IMR-90 (cell line): ENCODE measurements around the gene IRF2.

ENCODE experiments used
- BHLHE40 ChIP-seq: fragments of 150-350 bp; IDR thresholded peaks from 2 replicates; pipeline ENCODE4 v1.6.1; 2016; ENCODE audit warnings: mild to moderate bottlenecking, low read depth, low read length
- FOS ChIP-seq: fragments of 150-350 bp; IDR thresholded peaks from 2 replicates; pipeline ENCODE4 v1.6.1; 2016; ENCODE audit warnings: low read depth, low read length
- MAFK ChIP-seq: IDR thresholded peaks from 2 replicates; pipeline ENCODE4 v1.6.1; 2012; ENCODE audit warnings: low read depth, low read length, improper control_type of control experiment
- POLR2A ChIP-seq: IDR thresholded peaks from 2 replicates; pipeline ENCODE4 v1.6.1; 2012; ENCODE audit warnings: mild to moderate bottlenecking, low read depth, low read length
- RFX5 ChIP-seq: IDR thresholded peaks from 2 replicates; pipeline ENCODE4 v1.8.0; 2012; ENCODE audit warnings: low read depth, mild to moderate bottlenecking, low read length, moderate library complexity
- SMC3 ChIP-seq: fragments of 150-350 bp; IDR thresholded peaks from 2 replicates; pipeline ENCODE4 v1.6.1; 2016; ENCODE audit warnings: low read depth, mild to moderate bottlenecking, antibody characterized with exemption, low read length, moderate library complexity
- TF ChIP-seq, protein P1 (sequence below): conservative IDR thresholded peaks from 2 replicates; pipeline ENCODE4 v1.5.1; 2012; ENCODE audit warnings: mild to moderate bottlenecking, low read depth, low read length, improper control_type of control experiment

DNA sequence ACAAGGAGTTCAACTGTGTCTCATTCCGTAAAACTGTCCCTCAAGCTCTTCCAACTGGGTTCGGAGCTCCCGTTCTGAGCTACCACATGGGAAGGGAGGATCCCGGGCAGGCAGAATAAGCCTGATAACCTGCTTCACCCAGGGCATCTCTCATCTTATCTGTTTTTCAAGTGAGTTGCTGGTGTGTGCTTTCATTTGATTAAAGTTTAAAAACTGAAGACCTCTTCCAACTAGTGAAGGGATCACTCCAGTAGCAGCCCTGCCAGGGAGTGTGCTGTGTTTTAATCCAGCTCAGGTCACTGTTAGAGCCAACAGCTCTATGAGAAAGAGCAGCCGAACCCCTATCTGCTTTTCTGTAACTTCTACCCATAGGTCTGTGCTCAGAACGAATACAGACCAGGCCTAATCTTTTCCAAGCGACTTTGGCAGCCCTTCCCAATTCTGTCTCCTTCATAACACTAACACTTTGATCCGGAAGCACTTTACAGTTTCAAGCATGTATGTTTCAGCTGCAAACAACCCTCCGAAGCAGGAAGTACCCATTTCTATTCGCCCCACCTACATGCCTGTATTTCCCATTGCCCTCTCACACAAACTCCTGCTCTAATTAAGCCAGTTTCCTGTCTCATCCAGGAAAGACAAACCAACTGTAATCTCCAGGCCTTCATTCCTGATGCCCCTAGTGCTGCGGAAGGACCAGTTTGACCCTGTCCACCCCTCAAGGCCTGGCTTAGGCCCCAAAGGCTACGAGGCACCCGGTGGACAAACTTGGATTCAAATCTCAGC, 60.9 kb downstream of the IRF2 start:
- TF ChIP-seq POLR2A (no peak), MAFK (no peak), BHLHE40 (no peak), FOS (no peak), RFX5 (no peak), SMC3 (no peak)
- TF ChIP-seq, protein P1, sequence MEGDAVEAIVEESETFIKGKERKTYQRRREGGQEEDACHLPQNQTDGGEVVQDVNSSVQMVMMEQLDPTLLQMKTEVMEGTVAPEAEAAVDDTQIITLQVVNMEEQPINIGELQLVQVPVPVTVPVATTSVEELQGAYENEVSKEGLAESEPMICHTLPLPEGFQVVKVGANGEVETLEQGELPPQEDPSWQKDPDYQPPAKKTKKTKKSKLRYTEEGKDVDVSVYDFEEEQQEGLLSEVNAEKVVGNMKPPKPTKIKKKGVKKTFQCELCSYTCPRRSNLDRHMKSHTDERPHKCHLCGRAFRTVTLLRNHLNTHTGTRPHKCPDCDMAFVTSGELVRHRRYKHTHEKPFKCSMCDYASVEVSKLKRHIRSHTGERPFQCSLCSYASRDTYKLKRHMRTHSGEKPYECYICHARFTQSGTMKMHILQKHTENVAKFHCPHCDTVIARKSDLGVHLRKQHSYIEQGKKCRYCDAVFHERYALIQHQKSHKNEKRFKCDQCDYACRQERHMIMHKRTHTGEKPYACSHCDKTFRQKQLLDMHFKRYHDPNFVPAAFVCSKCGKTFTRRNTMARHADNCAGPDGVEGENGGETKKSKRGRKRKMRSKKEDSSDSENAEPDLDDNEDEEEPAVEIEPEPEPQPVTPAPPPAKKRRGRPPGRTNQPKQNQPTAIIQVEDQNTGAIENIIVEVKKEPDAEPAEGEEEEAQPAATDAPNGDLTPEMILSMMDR, result no peak
